GM21390 (cell line): ENCODE measurements around the gene TSC1.

Source experiments
- ATAC-seq: cut with Tn5 transposase; IDR thresholded peaks from one replicate; pipeline ENCODE4 v1.9.1; 2021; ENCODE audit not compliant: unreplicated experiment

TSC1 gene

DNA sequence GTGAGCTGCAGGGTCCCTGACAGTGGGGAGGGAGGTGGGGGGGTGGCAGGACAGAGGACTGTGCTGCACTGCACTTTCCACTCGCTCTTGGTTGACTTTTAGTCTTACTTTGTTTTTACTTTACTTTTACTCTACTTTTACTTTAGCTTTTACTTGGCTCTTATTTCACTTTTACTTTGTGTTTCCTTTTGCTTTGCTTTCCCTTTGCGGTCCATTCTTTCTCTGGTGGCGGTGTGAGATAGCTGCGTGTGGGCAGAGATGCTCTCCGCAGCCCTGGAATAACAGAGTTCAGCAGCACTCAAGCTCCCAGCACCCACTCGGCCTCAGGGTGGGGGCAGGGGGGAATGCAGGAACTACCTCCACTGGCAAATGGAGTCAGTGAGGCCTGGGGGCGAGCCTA is 71.0 kb downstream of the TSC1 start:
- no peak for ATAC-seq

DNA sequence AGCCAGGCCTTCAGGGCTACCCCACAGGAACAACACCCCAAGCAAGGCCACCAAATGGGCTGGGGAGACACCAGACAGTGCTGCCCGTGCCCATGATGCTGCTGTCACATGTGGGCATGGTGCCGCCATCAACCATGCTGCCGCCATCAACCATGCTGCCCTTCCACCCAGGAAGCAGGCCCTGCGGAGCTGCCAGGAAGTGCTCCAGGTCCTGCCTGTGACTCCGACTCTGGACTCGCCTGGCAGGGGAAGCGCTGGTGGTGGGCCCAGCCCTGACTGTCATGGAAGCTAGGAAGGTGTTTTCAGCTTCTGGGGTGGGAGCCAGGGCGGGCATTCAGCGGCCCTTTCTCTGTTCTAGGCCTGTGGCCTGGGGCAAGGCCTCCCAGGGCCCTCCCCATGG is 75.2 kb downstream of the TSC1 start:
- no peak for ATAC-seq

DNA sequence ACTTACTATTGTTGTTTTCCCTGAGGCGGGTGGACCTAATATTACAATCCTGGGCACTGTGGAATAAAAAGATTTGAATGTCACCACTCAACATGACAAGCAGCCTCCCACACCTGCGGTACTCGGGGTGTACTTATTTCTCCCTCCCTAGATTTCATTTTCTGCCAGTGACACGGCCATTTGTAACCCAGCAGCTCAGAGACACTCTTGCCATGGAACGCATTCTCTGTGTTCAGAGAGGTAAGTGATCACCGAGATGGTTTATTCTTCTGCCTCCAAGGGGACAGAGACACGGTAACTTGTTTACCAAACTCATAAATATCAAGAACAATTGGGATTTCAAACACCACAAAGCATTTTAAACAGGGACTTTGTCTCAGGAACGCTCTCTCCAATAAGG is 77.5 kb downstream of the TSC1 start:
- no peak for ATAC-seq

DNA sequence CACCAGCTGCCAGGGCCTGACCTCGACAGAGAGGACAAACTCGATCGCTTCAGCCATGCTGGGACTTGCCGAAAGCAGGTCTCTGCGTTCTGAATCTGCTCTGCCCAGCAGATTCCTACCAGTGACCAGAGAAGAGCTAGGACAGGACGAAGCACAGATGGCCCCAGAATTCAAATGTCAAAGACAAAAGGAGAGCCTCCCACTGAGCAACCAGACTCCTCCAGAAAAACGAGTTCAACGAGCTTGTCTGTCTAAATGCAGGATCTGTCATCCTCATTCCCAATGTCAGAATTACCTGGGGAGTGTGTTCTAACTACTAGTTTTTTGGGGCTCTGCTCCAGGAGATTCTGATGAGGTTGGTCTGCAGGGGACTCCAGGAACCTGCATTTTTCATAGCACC is 79.7 kb downstream of the TSC1 start:
- no peak for ATAC-seq

DNA sequence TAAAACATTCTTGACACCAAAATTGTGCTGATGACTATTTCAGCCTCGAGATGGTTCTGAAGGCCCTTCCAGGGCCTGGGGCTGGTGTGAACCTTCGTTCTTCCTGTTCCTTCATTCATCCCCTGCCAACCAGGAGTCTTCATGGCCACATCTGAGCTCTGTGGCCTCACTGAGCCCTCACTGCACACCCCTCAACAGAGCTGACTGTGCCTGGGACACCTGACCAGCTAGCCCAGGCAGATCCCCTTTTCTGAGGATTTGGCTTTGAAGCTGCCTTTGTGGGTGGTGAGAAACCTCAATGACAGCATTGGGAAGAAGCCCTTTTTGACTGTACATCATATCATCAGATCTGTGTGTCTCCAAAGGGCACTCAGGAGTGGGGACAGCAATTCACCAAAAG is 80.1 kb downstream of the TSC1 start:
- ATAC-seq = no peak

DNA sequence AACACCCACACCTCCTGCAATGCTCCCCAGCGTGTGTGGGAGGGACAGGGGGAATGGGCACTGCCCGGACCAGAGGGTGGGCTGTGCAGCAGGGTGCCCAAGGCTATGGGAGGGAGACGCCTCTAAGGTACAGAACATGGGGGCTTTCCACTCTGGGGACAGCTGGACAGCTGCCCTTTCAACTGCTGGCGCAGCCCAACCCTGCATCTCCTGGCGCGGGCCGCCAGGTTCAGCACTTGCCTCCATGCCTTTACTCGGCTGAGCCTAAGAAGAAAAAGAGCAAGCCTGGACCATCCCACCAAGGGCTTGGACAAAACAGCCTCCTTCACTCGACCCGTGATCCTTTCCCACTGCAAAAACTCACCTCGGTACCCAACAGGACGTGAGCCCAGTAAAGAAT is 81.3 kb downstream of the TSC1 start:
- ATAC-seq = no peak

DNA sequence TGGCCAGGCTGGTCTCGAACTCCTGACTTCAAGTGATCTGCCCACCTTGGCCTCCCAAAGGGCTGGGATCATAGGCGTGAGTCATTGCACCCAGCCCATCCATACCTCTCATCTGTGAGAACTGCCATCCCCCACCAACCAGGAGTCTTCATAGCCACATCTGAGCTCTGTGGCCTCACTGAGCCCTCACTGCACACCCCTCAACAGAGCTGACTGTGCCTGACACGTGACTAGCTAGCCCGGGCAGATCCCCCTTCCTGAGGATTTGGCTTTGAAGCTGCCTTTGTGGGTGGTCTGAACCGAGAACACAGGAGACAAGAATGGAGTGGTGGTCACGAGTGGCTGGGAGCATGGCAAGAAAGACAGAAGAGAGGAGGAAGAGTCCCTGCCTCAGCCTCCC is 81.9 kb downstream of the TSC1 start:
- no peak for ATAC-seq

DNA sequence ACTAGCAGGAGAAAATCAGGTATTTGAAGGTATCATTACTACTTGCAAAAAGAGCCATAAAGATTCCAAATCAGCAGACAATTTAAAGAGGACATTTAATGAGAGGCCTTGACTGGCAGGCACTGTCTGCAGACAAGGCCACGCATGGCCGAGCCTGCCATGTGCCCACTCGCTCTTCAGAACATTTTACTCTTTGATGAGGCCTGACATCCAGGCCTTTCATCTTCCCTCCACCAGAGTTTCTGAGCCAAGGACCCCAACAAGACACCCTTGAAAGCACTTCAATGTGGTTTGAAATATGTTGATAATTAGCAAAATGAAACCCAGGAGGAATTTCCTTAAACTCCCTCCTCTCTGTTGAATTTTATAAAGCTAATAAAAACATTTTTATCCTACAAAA is 82.8 kb downstream of the TSC1 start:
- no peak for ATAC-seq

DNA sequence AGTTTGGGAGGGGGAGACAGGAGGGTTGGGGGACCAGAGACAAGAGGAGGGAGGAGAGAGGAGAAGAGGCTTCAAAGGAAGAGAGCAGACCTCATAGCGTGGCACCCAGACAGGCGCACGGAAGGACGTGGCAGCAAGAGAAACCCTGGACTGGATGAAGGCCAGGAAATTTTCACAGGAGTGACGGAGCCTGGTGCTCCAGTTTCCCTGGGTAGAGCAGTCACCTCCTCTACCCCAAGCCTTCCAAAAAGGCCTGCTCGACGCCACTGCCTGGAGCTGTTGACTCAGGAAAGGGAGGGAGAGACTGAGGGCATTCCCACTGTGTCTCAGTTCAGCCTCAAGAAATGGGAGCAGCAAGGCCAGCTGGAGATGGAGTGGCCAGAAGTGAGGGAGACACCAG is 85.7 kb downstream of the TSC1 start:
- ATAC-seq = no peak

DNA sequence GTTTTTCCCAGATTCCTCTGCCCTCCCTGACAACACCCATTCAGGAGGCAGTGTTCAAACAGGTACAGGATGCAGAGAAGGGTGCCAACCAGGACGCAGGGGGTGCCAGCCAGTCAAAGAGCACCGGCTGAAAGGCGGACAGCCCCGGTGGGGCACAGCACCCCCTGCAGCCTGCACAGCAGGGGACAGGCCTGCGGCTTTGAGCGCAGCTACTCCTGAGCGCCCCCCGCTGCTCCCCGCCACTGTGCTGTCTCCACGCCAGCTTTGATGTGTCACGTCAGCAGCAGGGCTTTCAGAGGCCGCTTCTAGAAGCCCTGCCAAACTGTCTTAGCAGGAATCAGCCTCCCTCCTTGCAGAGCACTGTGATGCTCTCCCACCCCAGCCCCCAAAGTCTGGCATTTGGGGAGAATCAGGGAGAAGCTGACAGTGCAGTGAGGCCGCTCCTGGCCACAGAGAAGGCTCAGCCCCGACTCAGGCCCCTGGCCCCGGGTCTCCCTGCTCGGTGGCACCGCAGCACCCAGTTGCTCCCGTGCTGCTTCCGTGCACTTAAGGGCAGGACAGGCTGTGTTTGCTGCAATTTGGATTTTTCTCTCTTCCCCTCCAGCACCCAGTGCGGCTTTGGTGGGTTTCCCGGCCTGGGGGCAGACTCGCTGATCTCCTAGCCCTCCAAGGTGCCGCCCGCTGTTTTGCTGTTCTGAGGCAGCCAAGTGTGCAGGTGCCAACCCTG is 86.6 kb downstream of the TSC1 start:
- ATAC-seq = no peak

DNA sequence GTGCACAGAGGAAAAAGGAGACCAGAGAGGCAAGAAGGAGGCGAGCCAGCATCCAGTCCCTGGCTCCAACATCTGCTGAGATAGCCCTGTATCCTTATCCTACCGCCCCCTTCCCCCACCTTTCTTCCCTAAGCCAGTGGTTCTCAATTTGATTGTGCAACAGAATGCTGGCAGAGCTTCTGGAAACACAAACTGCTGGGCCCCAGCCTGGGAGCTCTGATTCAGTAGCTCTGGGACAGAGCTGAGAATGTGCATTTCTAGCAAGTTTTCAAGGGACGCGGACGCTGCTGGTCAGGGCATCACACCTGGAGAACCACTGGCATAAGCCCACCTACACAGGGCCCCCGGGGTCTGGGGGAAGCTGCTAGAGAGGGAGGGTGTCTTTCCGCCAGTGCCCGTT is 87.4 kb downstream of the TSC1 start:
- ATAC-seq = no peak

DNA sequence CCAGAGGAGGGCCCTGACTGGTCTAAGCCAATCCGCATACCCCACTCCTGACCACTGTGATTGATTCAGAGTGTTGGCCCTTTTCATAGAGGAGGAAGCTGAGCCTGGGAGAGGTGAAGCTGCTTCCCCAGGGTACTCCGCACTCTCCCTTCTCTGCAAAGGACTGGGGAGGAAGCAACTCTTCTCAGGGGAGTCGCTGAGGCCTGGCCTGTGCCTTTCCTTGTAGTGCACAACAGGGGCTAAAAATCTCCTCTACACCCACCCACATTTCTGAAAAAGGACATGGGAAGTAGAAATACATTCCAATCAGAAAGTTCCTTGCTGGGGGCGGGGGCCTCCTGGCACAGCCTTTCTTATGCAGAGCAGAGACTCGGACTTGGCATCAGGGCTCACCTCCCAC is 88.5 kb downstream of the TSC1 start:
- ATAC-seq = no peak

DNA sequence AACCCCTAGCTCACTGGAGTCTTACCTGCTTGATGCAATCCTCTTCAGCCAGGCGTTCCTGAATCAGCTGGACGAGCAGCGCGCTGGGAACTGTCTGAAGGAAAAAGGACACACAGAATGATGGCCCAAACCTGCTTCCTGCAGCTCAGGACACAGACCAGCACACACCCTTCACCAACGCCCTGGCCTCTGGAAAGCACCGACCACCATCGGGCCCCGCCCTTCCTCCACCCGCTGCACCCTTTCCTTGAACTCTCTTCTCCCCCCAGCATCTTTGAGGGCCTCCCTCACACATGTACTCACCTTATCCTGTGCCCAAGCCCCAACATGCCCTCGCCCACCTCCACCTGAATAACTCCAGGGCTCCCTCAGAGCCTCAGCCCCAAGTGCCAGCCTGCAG is 89.6 kb downstream of the TSC1 start:
- no peak for ATAC-seq

DNA sequence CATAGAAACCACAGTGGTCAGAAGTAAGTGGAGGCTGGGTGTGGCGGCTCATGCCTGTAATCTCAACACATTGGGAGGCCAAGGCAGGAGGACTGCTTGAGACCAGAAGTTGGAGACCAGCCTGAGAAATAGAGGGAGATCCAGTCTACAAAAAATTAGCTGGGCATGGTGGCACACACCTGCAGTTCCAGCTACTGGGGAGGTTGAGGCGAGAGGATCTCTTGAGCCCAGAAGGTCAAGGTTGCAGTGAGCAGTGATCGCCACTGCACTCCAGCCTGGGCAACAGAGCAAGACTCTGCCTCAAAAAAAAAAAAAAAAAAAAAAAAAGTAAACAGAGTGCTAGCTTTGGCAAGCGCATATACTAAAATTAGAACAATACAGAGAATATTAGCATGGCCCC is 90.9 kb downstream of the TSC1 start:
- no peak for ATAC-seq

DNA sequence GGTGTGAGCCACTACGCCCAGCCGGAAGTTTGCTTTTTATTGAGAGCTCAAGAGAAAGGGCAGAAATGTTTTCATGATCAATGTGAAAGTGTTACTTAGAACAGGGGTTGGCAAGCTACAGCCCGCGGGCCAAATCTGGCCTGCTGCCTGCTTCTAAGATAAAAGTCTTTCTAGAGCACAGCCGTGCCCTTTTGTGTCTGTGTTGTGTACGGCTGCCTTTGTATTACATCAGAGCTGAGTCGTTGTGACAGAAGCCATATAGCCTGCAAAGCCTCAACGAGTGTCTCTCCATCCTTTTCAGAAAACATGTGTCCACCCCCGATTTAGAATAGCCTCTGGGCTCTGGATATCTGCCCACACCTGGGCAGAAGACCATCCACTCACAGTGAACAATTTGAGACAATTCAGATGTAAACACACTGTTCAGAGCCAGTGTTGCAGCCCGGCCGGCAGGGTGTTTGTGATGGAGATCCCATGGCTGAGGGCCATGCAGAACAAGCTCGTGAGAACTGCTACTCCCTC is 95.2 kb downstream of the TSC1 start:
- no peak for ATAC-seq

DNA sequence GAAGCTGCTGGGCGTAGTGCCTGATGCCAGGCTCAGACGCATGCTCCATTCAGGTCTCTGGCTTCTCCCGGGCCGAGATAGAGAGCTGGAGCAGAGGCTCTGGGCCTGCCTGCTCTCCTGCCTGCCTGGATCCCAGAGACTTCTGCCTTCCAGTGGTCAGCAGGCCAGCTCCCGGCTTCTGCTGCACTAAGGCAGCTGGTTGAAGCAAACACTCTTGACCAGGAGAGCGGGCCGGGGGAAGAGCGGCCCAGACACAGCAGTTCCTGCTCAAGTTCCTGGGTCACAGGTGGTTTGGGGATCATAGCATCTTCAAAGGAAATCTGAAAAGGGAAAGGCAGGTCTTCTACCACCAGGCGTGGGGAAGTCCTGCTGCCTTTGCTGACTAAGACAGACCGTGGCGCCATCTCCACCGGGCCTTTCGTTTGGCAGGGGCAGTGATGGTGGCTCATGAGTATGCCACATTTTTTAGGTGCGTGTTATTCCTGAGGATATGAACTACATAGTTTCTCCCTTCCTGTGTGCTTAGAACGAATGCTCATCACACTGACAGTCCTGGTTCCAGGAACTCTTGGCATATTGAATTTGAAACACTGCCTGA is 97.4 kb downstream of the TSC1 start:
- ATAC-seq = no peak

DNA sequence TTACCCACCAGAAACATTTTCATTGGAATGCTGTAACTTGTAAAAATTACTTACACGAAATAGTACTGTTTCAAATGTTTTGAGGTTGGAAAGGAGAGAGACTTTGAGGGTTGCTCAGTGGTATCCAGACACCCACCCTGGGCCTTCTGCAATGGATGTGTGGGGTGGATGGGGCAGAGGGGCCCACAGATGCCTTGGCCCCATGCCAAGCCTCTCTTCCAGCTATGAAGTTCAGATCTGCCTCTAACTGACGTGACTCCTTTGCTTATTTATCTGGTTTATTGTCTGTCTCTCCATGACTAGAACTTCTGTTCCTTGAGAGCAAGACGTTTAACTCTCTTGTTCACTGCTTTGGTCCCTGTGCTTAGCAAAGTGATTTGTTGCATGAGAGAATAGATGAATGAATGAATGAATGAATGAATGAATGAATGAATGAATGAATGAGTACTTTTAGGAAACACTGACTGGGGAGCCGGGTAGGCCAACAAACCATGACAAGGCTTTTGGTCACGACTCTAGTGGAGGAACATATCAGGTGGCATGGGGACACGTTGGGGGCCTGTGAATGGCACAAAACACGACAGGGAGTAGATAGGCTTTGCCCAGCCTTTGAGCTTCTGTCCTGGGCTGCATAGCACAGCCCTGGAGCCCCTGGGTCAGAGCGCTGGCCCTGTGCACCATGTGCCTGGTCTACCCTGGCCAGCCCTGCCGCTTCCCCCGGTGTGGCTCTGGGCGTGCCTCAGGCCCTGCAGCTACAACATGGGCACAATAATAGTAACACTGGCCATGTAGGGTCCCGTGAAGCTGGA is 98.1 kb downstream of the TSC1 start:
- no peak for ATAC-seq

DNA sequence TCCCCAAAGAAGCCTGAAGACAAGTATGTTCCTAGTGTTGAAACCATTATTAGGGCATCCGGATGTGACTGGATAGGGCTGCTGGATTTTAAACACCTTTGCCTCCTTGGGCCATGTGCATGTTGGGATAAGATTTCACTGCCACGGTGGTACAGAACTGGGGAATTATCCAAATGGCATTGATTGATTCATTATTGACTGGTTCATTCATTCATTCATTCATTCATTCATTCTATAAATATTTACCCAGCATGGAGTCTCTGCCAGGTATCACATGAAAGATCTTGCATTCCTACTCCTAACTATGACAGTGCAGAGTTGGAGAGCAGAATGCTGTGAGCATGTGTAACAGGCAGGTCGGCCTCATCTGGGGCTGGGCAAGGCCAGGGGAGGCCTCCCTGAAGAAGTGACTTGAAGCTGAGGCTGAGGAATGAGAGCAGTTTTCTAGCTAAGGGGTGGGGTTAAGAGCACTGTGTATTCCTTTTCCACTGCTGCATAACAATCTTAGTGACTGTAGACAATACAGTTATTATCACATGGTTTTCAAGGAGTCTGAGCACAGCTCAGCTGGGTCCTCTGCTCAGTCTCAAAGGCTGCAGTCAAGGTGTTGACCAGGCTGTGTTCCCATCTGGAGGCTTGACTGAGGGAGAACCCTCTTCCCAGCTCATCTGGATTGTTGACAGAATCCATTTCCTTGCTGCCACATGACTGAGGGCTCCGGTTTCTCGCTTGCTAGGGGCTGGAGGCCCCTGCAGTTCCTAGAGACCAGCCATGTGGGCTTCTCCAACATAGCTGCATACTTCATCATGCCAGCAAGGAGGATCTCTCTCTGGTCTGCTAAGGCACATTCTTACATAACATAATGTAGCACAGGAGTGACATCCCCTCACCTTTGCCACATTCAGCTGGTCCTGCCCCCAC is 102.0 kb downstream of the TSC1 start:
- ATAC-seq = no peak
